Measurements from ENCODE around the gene NFATC2. TPM values are rescaled to one million over a fixed set of nuclear protein-coding genes. Genes with fewer than 3 reads are reported as not detected.

Gene NFATC2
- total RNA-seq, 1 experiment from 2014 or later: 0.61 TPM

GRCh38 chr20:51429144-51429482 is 113.4 kb downstream of the NFATC2 start:
- H3K23me2 ChIP-seq (ENCODE audit: insufficient read length, low read depth, low read length, poor library complexity, severe bottlenecking): no peaks in the 10 kb centered on the region
- H2BK12ac ChIP-seq (ENCODE audit: insufficient read length, low read depth, low read length): no peak overlapping the region
- H2BK15ac ChIP-seq (ENCODE audit: low read depth, low read length): no peak overlapping the region
- Mint-ChIP-seq H3K9me3 (no peaks in the 10 kb centered on the region), H3K36me3 (ENCODE audit: insufficient read depth in 1 of 3, low read depth in 3 of 3) (no peaks in the 10 kb centered on the region), H3K27me3 (ENCODE audit: low read depth) (peaks cover 22% of the 10 kb centered on the region), H3K27ac (no peak overlapping the region), H3K4me1 (peaks cover 23 to 33% of the 10 kb centered on the region in 2 experiments), H3K4me3 (no peak overlapping the region)
- H4K5ac ChIP-seq (ENCODE audit: insufficient read length, low read depth, low read length): no peak overlapping the region
- H3K79me2 ChIP-seq (ENCODE audit: insufficient read depth, low read length): no peaks in the 10 kb centered on the region
- no peaks in the 10 kb centered on the region for H3K27me3 ChIP-seq (ENCODE audit: insufficient read depth, low read length)
- H3T11ph ChIP-seq (ENCODE audit: low read length): no peak overlapping the region
- H3K9me3 ChIP-seq (ENCODE audit: control insufficient read depth, low read depth, low read length): no peaks in the 10 kb centered on the region
- H2BK120ac ChIP-seq (ENCODE audit: low read depth, low read length, poor library complexity, severe bottlenecking): no peak overlapping the region
- H3K9ac ChIP-seq (ENCODE audit: extremely low read depth, insufficient read length, low read length): no peak overlapping the region
- H2AK5ac ChIP-seq (ENCODE audit: insufficient read length, low read length): no peak overlapping the region
- no peaks in the 10 kb centered on the region for H4K20me1 ChIP-seq (ENCODE audit: control insufficient read depth, insufficient read depth, insufficient read length)
- H3K27ac ChIP-seq (ENCODE audit: insufficient read length, low read depth, low read length): no peak overlapping the region
- H3K4me2 ChIP-seq (ENCODE audit: insufficient read depth, insufficient read length, low read length): no peak overlapping the region
- H3K18ac ChIP-seq (ENCODE audit: insufficient read length, low read depth, low read length): no peak overlapping the region
- H3K4ac ChIP-seq (ENCODE audit: low read depth, low read length): no peak overlapping the region
- no CpG with 5 or more reads among the region's 6 CpGs for WGBS (ENCODE audit: extremely low coverage, insufficient read length, low lambda C conversion rate)
- TF ChIP-seq CTCF (conservative IDR thresholded peaks at IDR 0.05): no peak
- no peak overlapping the region for H2BK20ac ChIP-seq (ENCODE audit: low read depth, low read length, poor library complexity, severe bottlenecking)
- no peak overlapping the region for H3K23ac ChIP-seq (ENCODE audit: insufficient read length, low read depth, low read length)
- DNase-seq: no peak
- H3K14ac ChIP-seq (ENCODE audit: insufficient read depth, low read length): peak overlapping the region; percentile 14; the same call in 1 of the 2 replicates
- H3K79me1 ChIP-seq (ENCODE audit: insufficient read depth, low read depth, low read length, poor library complexity, severe bottlenecking): no peaks in the 10 kb centered on the region
- H3K4me1 ChIP-seq (ENCODE audit: insufficient read depth, low read length): peaks cover 2% of the 10 kb centered on the region
- H4K91ac ChIP-seq (ENCODE audit: insufficient read length, low read depth, low read length): no peak overlapping the region
- no peak overlapping the region for H4K8ac ChIP-seq (replicated peaks; ENCODE audit: insufficient read length, low read depth, low read length)
- H2BK5ac ChIP-seq (ENCODE audit: insufficient read length, low read length): no peak overlapping the region
- no peak overlapping the region for H3K56ac ChIP-seq (ENCODE audit: insufficient read length, low read depth, low read length)
- H2AFZ ChIP-seq (ENCODE audit: low read length): no peak overlapping the region
